ENCODE data around the gene PLA1A. TPM values are rescaled to one million over a fixed set of nuclear protein-coding genes. Genes with fewer than 3 reads are reported as not detected.

The PLA1A gene
- not detected for total RNA-seq

GRCh38 chr3:119597548-119598288, at the start of gene PLA1A:
Gene PLA1A, plus strand, starts transcription at chr3:119597885. Its CDS starts 29 bp downstream, at chr3:119597914.

DNA sequence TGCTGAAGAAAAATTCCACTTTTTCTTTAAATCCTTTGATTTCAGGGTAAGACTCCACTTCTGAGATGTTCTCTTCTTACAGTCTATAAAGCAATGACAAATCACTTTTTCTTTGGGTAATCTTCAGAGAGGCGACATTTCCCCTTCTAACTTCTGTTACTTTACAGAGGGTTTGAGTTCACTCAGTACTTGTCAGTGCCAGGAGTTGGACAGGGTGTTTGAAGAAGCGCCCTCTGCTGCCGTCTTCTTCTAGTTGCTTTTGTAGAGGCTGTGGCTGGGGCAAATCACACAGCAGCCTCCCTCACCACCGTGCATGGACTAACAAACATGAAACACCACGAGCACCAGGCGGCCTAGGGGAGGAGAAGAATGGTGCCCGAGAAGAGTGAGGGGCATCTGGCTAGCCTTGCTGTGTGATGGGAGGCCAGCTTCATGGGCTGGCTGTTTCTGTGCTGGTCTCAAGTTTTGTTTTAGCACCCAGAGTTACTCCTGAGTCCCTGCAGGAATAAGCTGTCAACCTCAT, 38.2 kb upstream of the PLA1A start, which contains the start of gene CD80:
TSS of gene CD80 (minus strand) at position 174 of the 523 bp plus-strand sequence. CDS start 1,886 bp downstream, outside the sequence.

GRCh38 chr3:119579366-119580066, 18.2 kb upstream of the PLA1A start, which contains the start of gene ADPRH:
Gene ADPRH, plus strand, starts transcription at chr3:119579492. Its CDS starts 2,678 bp downstream, at chr3:119582170.

GRCh38 chr3:119660474-119661440, 63.1 kb downstream of the PLA1A start, which contains the start of gene POPDC2:
Gene POPDC2, minus strand, starts transcription at chr3:119660589. Its CDS starts 166 bp downstream, at chr3:119660423.

GRCh38 chr3:119676771-119677640, 79.3 kb downstream of the PLA1A start, which contains the start of gene COX17:
Gene COX17, minus strand, starts transcription at chr3:119677406. Its CDS starts 96 bp downstream, at chr3:119677310.

Other genes starting within 250 kb of the PLA1A start
- gene TMEM39A, start 134.3 kb upstream of the PLA1A start, total RNA-seq, result 10 to 100 TPM; 31.0 to 31.8 TPM
- 10 to 100 TPM; 29.6 to 32.8 TPM for gene POGLUT1, start 128.9 kb upstream of the PLA1A start, total RNA-seq
- 10 to 100 TPM; 66.1 to 66.8 TPM for gene TIMMDC1, start 99.3 kb upstream of the PLA1A start, total RNA-seq
- 10 to 100 TPM; 14.0 to 14.4 TPM for gene CD80, start 38.3 kb upstream of the PLA1A start, total RNA-seq
- gene ADPRH, start 18.4 kb upstream of the PLA1A start, total RNA-seq, result 1 to 10 TPM; 1.2 TPM
- gene POPDC2, start 62.7 kb downstream of the PLA1A start, total RNA-seq, result 1 to 10 TPM; 3.7 to 3.8 TPM
- 10 to 100 TPM; 44.9 to 45.9 TPM for gene COX17, start 79.5 kb downstream of the PLA1A start, total RNA-seq
- not detected for gene CFAP91, start 105.1 kb downstream of the PLA1A start, total RNA-seq
- under 1 TPM in 1 of 2 experiments, not detected in 1; 0.17 TPM for gene NR1I2, start 184.2 kb downstream of the PLA1A start, total RNA-seq

All from activated naive CD4-positive, alpha-beta T cell treated with anti-CD3 and anti-CD28 coated beads, Interleukin-2, amount 10 ng/mL, durations not matched to agents 5 hours and 36 hours (primary cell).